B cell (primary cell): ENCODE measurements around the gene SYT2. TPM values are rescaled to one million over a fixed set of nuclear protein-coding genes. Genes with fewer than 3 reads are reported as not detected.

Experiments
- ATAC-seq: fragments of 200-7000 bp; cut with Tn5 transposase; one replicate; pipeline ENCODE4 v1.10.0; 2021; ENCODE audit warnings: low read depth, mild to moderate bottlenecking, moderate number of reproducible peaks, moderate library complexity
- CTCF ChIA-PET: fragments of 350-600 bp; sonication (Branson Sonifier 250); formaldehyde crosslinking; loops from one replicate; lab custom pipeline; 2021; ENCODE audit warnings: antibody characterized with exemption, inconsistent platforms; lab: Charles Lee
- POLR2A ChIA-PET: fragments of 350-600 bp; sonication (Branson Sonifier 250); formaldehyde crosslinking; loops from one replicate; lab custom pipeline; 2021; ENCODE audit warnings: antibody characterized with exemption; lab: Charles Lee
- DNase-seq: peaks from one replicate; pipeline ENCODE4 v3.0.0; 2013
- H2AFZ ChIP-seq: 2 replicates; pipeline ENCODE4 v1.6.1; 2012; ENCODE audit warnings: mild to moderate bottlenecking, low read depth, low read length; ENCODE audit not compliant: insufficient read depth, poor library complexity, severe bottlenecking
- H3K27ac ChIP-seq, 2 donors: 1 replicate in 1 of 2; 2 replicates in 1 of 2; pipeline ENCODE4 v1.5.1; 2012 to 2013; ENCODE audit warnings: low read length in 2 of 2, mild to moderate bottlenecking in 2 of 2, moderate library complexity in 1 of 2
- H3K27me3 ChIP-seq, 4 experiments: fragments of 200-600 bp in 1 of 4; sonication (generic) in 1 of 4; replicated peaks in 1 of 4; 1 replicate in 2 of 4; 2 replicates in 2 of 4; pipeline versions ENCODE4 v1.6.1 to v1.7.0; 2013 to 2016; ENCODE audit warnings: low read length in 3 of 4, mild to moderate bottlenecking in 2 of 4, mixed read lengths in 1 of 4, moderate library complexity in 1 of 4; ENCODE audit not compliant: insufficient read depth in 4 of 4, control insufficient read depth in 3 of 4; ENCODE audit errors: control extremely low read depth in 1 of 4
- H3K36me3 ChIP-seq, 2 experiments: replicated peaks in 1 of 2; 1 replicate in 1 of 2; 2 replicates in 1 of 2; pipeline versions ENCODE4 v1.6.1 to v1.7.1; 2013; ENCODE audit warnings: low read length in 1 of 2; ENCODE audit not compliant: insufficient read depth in 2 of 2, control insufficient read depth in 1 of 2; ENCODE audit errors: control extremely low read depth in 1 of 2, extremely low read depth in 1 of 2
- H3K4me1 ChIP-seq, 2 donors: fragments of 200-600 bp in 1 of 2; sonication (generic) in 1 of 2; 1 replicate in 1 of 2; 2 replicates in 1 of 2; pipeline versions ENCODE4 v1.5.1 to v1.6.1; 2013 to 2017; ENCODE audit warnings: low read length in 2 of 2; ENCODE audit not compliant: control insufficient read depth in 2 of 2, insufficient read depth in 2 of 2
- H3K4me2 ChIP-seq: replicated peaks from 2 replicates; pipeline ENCODE3; 2012; ENCODE audit warnings: mild to moderate bottlenecking, low read depth, low read length; ENCODE audit not compliant: poor library complexity, severe bottlenecking
- H3K4me3 ChIP-seq, 5 experiments: fragments of 200-600 bp in 1 of 5; sonication (generic) in 1 of 5; 1 replicate in 3 of 5; 2 replicates in 2 of 5; pipeline versions ENCODE4 v1.5.1 to v1.7.0; 2011 to 2016; ENCODE audit warnings: low read length in 4 of 5, mild to moderate bottlenecking in 4 of 5, low read depth in 2 of 5, control low read depth in 1 of 5, moderate library complexity in 1 of 5; ENCODE audit not compliant: insufficient read depth in 1 of 5; ENCODE audit errors: control extremely low read depth in 1 of 5, extremely low read depth in 1 of 5
- H3K79me2 ChIP-seq: fragments of 200-600 bp; sonication (generic); one replicate; pipeline ENCODE4 v1.6.0; 2016; ENCODE audit warnings: low read length; ENCODE audit not compliant: control insufficient read depth, insufficient read depth
- H3K9ac ChIP-seq: fragments of 200-600 bp; sonication (generic); 2 replicates; pipeline ENCODE4 v1.6.1; 2017; ENCODE audit warnings: mild to moderate bottlenecking, low read length, moderate library complexity
- H3K9me3 ChIP-seq, 3 donors: one replicate each; pipeline versions ENCODE4 v1.6.1 to v1.7.1; 2013; ENCODE audit warnings: low read length in 2 of 3; ENCODE audit not compliant: control insufficient read depth in 2 of 3, insufficient read depth in 1 of 3; ENCODE audit errors: control extremely low read depth in 1 of 3
- H4K20me1 ChIP-seq: 2 replicates; pipeline ENCODE4 v1.6.0; 2012; ENCODE audit warnings: mild to moderate bottlenecking, low read length; ENCODE audit not compliant: insufficient read depth, control insufficient read depth, poor library complexity, severe bottlenecking
- H3K27ac Mint-ChIP-seq: one replicate; pipeline ENCODE4 v1.8.0; 2021; ENCODE audit warnings: mixed read lengths
- H3K27me3 Mint-ChIP-seq: one replicate; pipeline ENCODE4 v1.8.0; 2021; ENCODE audit warnings: mixed read lengths
- H3K4me1 Mint-ChIP-seq: one replicate; pipeline ENCODE4 v1.8.0; 2021; ENCODE audit warnings: mixed read lengths
- H3K4me3 Mint-ChIP-seq: one replicate; pipeline ENCODE4 v1.8.0; 2021; ENCODE audit warnings: mixed read lengths
- H3K9me3 Mint-ChIP-seq: one replicate; pipeline ENCODE4 v1.8.0; 2022; ENCODE audit warnings: mixed read lengths; ENCODE audit not compliant: insufficient read depth
- EZH2 ChIP-seq: IDR thresholded peaks from 2 replicates; pipeline ENCODE4 v1.6.1; 2012; ENCODE audit warnings: borderline replicate concordance, low read depth, mild to moderate bottlenecking, moderate library complexity, low read length; ENCODE audit not compliant: insufficient read depth, poor library complexity, severe bottlenecking
- WGBS: methylation state at CpG from one replicate; pipeline ENCODE4 v1.1.5; 2013; ENCODE audit warnings: missing lambda C conversion rate; ENCODE audit not compliant: insufficient coverage; 5-methylcytosine and 5-hydroxymethylcytosine counted together
- intact Hi-C: fragments of 100-400 bp; cut with micrococcal nuclease; formaldehyde crosslinking; loops from one replicate; pipeline ENCODE4 v1.10.0; 2022
- polyA plus RNA-seq: library from polyadenylated mRNA; depleted of rRNA; stranded (reverse); fragments of >200 nt; gene quantifications from 2 replicates; pipeline ENCODE4 v1.2.3, GENCODE V29; 2012
- total RNA-seq, 2 donors: library from RNA; stranded (reverse); fragments of 120-200 nt in 1 of 2; gene quantifications; 1 replicate in 1 of 2; 2 replicates in 1 of 2; pipeline versions ENCODE4 v1.2.3 to v1.2.4, GENCODE V29; 2013 to 2022
- TF ChIP-seq, protein P1 (sequence below): fragments of 200-600 bp; IDR thresholded peaks from one replicate; pipeline ENCODE4 v1.8.0; 2022; ENCODE audit warnings: antibody characterized with exemption, mild to moderate bottlenecking

Gene SYT2
- total and polyA plus RNA-seq, 2 donors (not counting 1 experiment from before 2014, with no cell fraction given), result not detected

DNA sequence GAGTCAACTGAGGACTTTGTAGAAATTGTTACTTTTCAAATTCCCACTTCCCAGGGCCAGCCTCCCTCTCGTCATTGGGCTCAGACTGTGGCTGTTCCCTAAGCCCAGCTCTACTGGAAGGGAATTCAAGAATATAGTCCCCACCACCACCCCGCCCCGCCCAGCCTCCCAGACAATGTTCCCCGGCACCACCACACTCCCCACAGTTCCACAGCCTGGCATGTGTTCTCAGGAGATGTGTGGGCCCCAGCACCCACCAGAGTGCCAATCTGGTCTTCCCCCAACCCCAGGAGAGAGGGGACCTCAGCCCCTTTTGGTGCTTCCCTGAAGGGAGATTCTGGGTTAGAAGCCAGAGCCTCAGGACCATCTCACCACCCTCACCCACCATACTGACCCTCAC lies 120.1 kb downstream of the SYT2 start:
- Histone ChIP-seq H4K20me1 (no peaks in the 10 kb centered on the region), H3K27me3 (no peaks in the 10 kb centered on the region), H3K9ac (no peak overlapping the region), H3K79me2 (no peaks in the 10 kb centered on the region), H3K4me3 (no peak overlapping the region), H3K27ac (no peak overlapping the region), H3K9me3 (no peaks in the 10 kb centered on the region), H3K4me1 (peaks cover 15 to 21% of the 10 kb centered on the region in 2 donors), H3K36me3 (no peaks in the 10 kb centered on the region), H2AFZ (no peak overlapping the region), H3K4me2 (no peak overlapping the region)
- Mint-ChIP-seq H3K9me3 (no peaks in the 10 kb centered on the region), H3K4me1 (peaks cover 30% of the 10 kb centered on the region), H3K27ac (no peak overlapping the region), H3K4me3 (no peak overlapping the region), H3K27me3 (no peaks in the 10 kb centered on the region)
- intact Hi-C loops, result no loop called here
- CTCF ChIA-PET, result interaction anchor here (1.0 to 1.4 kb wide), 2 partner anchors 19 to 1108 kb away, joined by 3 to 5 read pairs; no protein-coding TSS in a partner anchor
- ATAC-seq (no peak), DNase-seq (no peak)
- POLR2A ChIA-PET, result no interaction called here
- 100% methylated on average over 1 of the region's 4 CpGs for WGBS
- TF ChIP-seq EZH2, result no peak
- TF ChIP-seq, protein P1, sequence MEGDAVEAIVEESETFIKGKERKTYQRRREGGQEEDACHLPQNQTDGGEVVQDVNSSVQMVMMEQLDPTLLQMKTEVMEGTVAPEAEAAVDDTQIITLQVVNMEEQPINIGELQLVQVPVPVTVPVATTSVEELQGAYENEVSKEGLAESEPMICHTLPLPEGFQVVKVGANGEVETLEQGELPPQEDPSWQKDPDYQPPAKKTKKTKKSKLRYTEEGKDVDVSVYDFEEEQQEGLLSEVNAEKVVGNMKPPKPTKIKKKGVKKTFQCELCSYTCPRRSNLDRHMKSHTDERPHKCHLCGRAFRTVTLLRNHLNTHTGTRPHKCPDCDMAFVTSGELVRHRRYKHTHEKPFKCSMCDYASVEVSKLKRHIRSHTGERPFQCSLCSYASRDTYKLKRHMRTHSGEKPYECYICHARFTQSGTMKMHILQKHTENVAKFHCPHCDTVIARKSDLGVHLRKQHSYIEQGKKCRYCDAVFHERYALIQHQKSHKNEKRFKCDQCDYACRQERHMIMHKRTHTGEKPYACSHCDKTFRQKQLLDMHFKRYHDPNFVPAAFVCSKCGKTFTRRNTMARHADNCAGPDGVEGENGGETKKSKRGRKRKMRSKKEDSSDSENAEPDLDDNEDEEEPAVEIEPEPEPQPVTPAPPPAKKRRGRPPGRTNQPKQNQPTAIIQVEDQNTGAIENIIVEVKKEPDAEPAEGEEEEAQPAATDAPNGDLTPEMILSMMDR, result no peak

DNA sequence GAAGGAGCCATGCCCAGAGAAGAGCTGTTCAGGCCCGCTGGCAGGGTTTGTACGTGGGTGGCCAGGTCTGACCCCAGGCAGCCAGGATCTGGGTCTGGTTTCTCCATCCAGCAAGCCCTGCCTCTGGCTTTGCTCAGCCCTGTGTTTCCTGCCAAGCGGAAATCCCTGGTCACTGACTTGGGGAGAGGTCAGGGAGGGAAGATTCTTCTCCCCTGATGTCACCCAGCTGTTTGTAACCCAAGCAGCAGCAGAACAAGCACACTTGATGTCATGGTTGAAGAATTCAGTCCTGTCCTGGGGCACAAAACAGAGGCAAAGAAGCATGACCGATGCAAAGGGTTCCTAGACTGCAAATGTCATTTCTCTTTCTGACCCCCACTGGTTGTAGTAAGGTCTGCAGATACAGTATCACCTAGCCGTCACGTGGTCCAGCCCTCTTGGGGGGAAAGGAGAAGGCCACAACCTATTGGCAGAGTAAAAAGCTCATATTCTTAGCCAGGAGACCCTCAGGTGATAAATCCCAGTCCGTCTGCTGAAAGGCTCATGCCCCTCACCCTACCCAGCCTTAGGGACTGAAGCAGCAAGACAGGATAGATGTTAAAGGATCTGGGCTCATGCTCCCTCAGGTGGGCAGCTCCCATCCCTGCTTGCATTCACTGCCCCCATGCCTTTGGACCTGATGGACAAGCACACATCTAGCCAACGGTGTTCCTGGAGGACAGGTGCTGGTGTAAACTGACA lies 120.9 kb downstream of the SYT2 start:
- Histone ChIP-seq H3K9me3 (no peaks in the 10 kb centered on the region), H3K4me3 (no peak overlapping the region), H3K4me1 (peaks cover 15 to 21% of the 10 kb centered on the region in 2 donors), H3K27ac (no peak overlapping the region), H3K4me2 (peak overlapping the region; percentile 4), H3K36me3 (no peaks in the 10 kb centered on the region), H4K20me1 (no peaks in the 10 kb centered on the region), H3K79me2 (no peaks in the 10 kb centered on the region), H2AFZ (no peak overlapping the region), H3K9ac (no peak overlapping the region), H3K27me3 (no peaks in the 10 kb centered on the region)
- TF ChIP-seq EZH2, result no peak
- TF ChIP-seq, protein P1, result no peak
- peaks cover 30% of the 10 kb centered on the region for H3K4me1 Mint-ChIP-seq
- CTCF ChIA-PET, result interaction anchor here (0.7 to 1.4 kb wide), 2 partner anchors 15 to 18 kb away, joined by 3 to 5 read pairs; no protein-coding TSS in a partner anchor
- no peak overlapping the region for H3K27ac Mint-ChIP-seq
- 62% methylated on average over 5 of the region's 8 CpGs for WGBS
- peak; percentile 17 for ATAC-seq
- no peaks in the 10 kb centered on the region for H3K9me3 Mint-ChIP-seq
- no peaks in the 10 kb centered on the region for H3K27me3 Mint-ChIP-seq
- no peak overlapping the region for H3K4me3 Mint-ChIP-seq
- DNase-seq, result no peak
- intact Hi-C loops, result no loop called here
- POLR2A ChIA-PET, result no interaction called here
